Measurements from ENCODE around the gene NOS1AP. TPM values are rescaled to one million over a fixed set of nuclear protein-coding genes. Genes with fewer than 3 reads are reported as not detected.

Gene NOS1AP
- total and polyA plus RNA-seq, 2 donors (not counting 3 experiments of a cell fraction or from before 2014, with no cell fraction given) = 1.3 to 5.4 TPM

DNA sequence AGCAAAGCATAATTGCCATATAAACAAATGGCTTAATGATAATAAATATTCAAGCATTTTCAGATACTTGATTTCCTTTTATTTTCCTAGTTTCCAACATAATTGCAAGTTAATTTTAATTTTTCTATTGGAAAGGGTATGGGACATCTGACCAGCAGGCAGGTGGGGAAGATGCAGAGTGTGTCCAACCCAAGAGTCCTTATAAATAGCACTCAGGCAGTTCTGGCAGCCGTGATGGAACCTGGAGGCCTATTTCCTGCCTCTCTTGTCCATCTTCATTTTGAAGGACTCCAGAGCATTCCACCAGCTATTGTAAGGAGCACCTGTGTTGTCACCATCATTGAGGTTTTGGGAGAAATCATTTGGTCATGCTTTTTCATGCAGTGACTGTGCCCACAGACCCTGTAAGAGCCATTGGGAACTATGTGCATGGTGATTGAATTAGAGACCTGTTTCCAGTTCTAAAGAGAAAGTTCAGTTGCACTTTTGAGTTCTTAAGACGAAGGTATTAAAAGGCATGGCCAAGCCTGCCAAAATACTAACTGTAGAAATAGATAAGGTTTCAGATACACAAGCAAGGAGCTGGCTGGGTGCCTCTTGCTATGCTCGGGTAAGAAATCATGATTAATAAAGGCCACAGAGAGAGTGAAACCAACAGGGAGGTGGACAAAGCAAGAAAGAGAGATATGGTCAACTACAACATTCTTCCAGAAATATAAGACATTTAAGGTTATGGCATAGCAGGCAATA lies 214.9 kb downstream of the NOS1AP start:
- no peaks in the 10 kb centered on the region for H3K27me3 ChIP-seq (ENCODE audit: control insufficient read depth in 2 of 2, insufficient read depth in 2 of 2, low read length in 2 of 2)
- FAIRE-seq (no peak), DNase-seq (ENCODE audit: low read depth, low spot score) (peak; percentile 19)
- H3K9me1 ChIP-seq (replicated peaks; ENCODE audit: control insufficient read depth, extremely low read depth, insufficient read depth, low read length) = no peaks in the 10 kb centered on the region
- H4K20me1 ChIP-seq (replicated peaks; ENCODE audit: control insufficient read depth, extremely low read depth, insufficient read depth, low read length) = no peaks in the 10 kb centered on the region
- H3K27ac ChIP-seq (ENCODE audit: insufficient read depth, low read depth, low read length) = no peak overlapping the region
- ChIA-PET CTCF (interaction anchor here (1.1 kb wide), 1 partner anchor 13 kb away, joined by 3 read pairs; no protein-coding TSS in a partner anchor), POLR2A (no interaction called here)
- H3K4me3 ChIP-seq (replicated peaks in 1 of 3; ENCODE audit: insufficient read depth in 1 of 3, low read depth in 1 of 3, low read length in 3 of 3) = no peak overlapping the region
- no peak overlapping the region for H2AFZ ChIP-seq (ENCODE audit: low read depth, low read length)
- dilution Hi-C loops (cut with MboI; ENCODE audit: extremely low pct_ligation_motif_present, low sequenced_read_pairs) = no loop called here
- TF ChIP-seq POLR2A (IDR thresholded peaks at IDR 0.05; ENCODE audit: low read depth, low read length) (no peak), FOS (IDR thresholded peaks at IDR 0.05; ENCODE audit: borderline replicate concordance, insufficient read depth, low read length) (no peak), GATA2 (IDR thresholded peaks at IDR 0.05; ENCODE audit: insufficient read depth, insufficient read length, low read depth, low read length) (no peak), POLR2AphosphoS5 (IDR thresholded peaks at IDR 0.05; ENCODE audit: insufficient read depth, low read depth, low read length) (no peak), EZH2 (IDR thresholded peaks at IDR 0.05; ENCODE audit: borderline replicate concordance, low read depth, low read length, severe bottlenecking) (no peak), MYC (IDR thresholded peaks at IDR 0.05; ENCODE audit: low read depth, low read length) (no peak), JUN (IDR thresholded peaks at IDR 0.05; ENCODE audit: borderline replicate concordance, insufficient read depth, insufficient read length, low read depth) (no peak)
- TF ChIP-seq, protein P1, sequence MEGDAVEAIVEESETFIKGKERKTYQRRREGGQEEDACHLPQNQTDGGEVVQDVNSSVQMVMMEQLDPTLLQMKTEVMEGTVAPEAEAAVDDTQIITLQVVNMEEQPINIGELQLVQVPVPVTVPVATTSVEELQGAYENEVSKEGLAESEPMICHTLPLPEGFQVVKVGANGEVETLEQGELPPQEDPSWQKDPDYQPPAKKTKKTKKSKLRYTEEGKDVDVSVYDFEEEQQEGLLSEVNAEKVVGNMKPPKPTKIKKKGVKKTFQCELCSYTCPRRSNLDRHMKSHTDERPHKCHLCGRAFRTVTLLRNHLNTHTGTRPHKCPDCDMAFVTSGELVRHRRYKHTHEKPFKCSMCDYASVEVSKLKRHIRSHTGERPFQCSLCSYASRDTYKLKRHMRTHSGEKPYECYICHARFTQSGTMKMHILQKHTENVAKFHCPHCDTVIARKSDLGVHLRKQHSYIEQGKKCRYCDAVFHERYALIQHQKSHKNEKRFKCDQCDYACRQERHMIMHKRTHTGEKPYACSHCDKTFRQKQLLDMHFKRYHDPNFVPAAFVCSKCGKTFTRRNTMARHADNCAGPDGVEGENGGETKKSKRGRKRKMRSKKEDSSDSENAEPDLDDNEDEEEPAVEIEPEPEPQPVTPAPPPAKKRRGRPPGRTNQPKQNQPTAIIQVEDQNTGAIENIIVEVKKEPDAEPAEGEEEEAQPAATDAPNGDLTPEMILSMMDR (IDR thresholded peaks at IDR 0.05; ENCODE audit: extremely low read depth in 1 of 2, insufficient read depth in 1 of 2, low read depth in 1 of 2, low read length in 2 of 2) = no peak
- TF ChIP-seq, protein P2, sequence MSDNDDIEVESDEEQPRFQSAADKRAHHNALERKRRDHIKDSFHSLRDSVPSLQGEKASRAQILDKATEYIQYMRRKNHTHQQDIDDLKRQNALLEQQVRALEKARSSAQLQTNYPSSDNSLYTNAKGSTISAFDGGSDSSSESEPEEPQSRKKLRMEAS (IDR thresholded peaks at IDR 0.05; ENCODE audit: insufficient read depth, insufficient read length) = no peak
- H3K4me2 ChIP-seq (ENCODE audit: insufficient read depth, low read length) = no peak overlapping the region
- H3K9me3 ChIP-seq (replicated peaks; ENCODE audit: control insufficient read depth, insufficient read depth, low read length) = no peaks in the 10 kb centered on the region
- H3K4me1 ChIP-seq (ENCODE audit: control insufficient read depth, extremely low read depth, insufficient read depth, low read length) = no peaks in the 10 kb centered on the region
- H3K79me2 ChIP-seq (ENCODE audit: control insufficient read depth, insufficient read depth, low read length) = no peaks in the 10 kb centered on the region
- intact Hi-C loops (cut with micrococcal nuclease) = no loop called here
- no peaks in the 10 kb centered on the region for H3K36me3 ChIP-seq (ENCODE audit: control insufficient read depth in 2 of 2, extremely low read depth in 1 of 2, insufficient read depth in 2 of 2, low read length in 2 of 2)
- BruUV-seq (replicated peaks) = no TSS peak
- no peak overlapping the region for H3K9ac ChIP-seq (replicated peaks; ENCODE audit: extremely low read depth, insufficient read depth, low read length)
